Measurements from ENCODE around the gene CCNJL. TPM values are rescaled to one million over a fixed set of nuclear protein-coding genes. Genes with fewer than 3 reads are reported as not detected.

The CCNJL gene
- total RNA-seq, 1 donor from 2014 or later, result 15.7 TPM

GRCh38 chr5:160219356-160219755 lies 93.0 kb downstream of the CCNJL start:
- H3K36me3 ChIP-seq (ENCODE audit: insufficient read depth, low read length), result no peaks in the 10 kb centered on the region
- H3K9ac ChIP-seq (ENCODE audit: low read length), result no peak overlapping the region
- TF ChIP-seq CTCF (IDR thresholded peaks at IDR 0.05; ENCODE audit: insufficient read depth, low read depth, low read length) (no peak), EZH2 (IDR thresholded peaks at IDR 0.05; ENCODE audit: insufficient read depth, low read length) (no peak)
- Mint-ChIP-seq H3K4me1 (ENCODE audit: low read depth, unreplicated experiment) (no peaks in the 10 kb centered on the region), H3K4me3 (ENCODE audit: unreplicated experiment) (no peak overlapping the region), H3K36me3 (ENCODE audit: low read depth, unreplicated experiment) (no peaks in the 10 kb centered on the region), H3K27me3 (ENCODE audit: low read depth, unreplicated experiment) (peaks cover 17% of the 10 kb centered on the region), H3K27ac (ENCODE audit: unreplicated experiment) (no peak overlapping the region), H3K9me3 (ENCODE audit: unreplicated experiment) (no peaks in the 10 kb centered on the region)
- FAIRE-seq, result no peak
- no peaks in the 10 kb centered on the region for H4K20me1 ChIP-seq (ENCODE audit: insufficient read depth, low read length)
- H3K9me3 ChIP-seq (ENCODE audit: insufficient read depth, low read depth, low read length), result no peaks in the 10 kb centered on the region
- no peak overlapping the region for H3K4me2 ChIP-seq (ENCODE audit: low read length)
- no peak for DNase-seq (ENCODE audit: low read depth)
- H3K4me3 ChIP-seq (ENCODE audit: insufficient read depth, low read depth, low read length), result no peak overlapping the region
- no peak overlapping the region for H3K27ac ChIP-seq (ENCODE audit: low read depth, low read length)
- H3K27me3 ChIP-seq (ENCODE audit: insufficient read depth, low read length), result no peaks in the 10 kb centered on the region
- no peaks in the 10 kb centered on the region for H3K79me2 ChIP-seq (ENCODE audit: insufficient read depth, low read length)
- no peaks in the 10 kb centered on the region for H3K4me1 ChIP-seq (ENCODE audit: insufficient read depth, low read length)
- H2AFZ ChIP-seq (ENCODE audit: low read depth, low read length), result no peak overlapping the region

GRCh38 chr5:160213537-160213936 lies 98.8 kb downstream of the CCNJL start:
- FAIRE-seq (no peak), DNase-seq (ENCODE audit: low read depth) (peak; percentile 12)
- Histone ChIP-seq H4K20me1 (ENCODE audit: insufficient read depth, low read length) (no peaks in the 10 kb centered on the region), H3K9me3 (ENCODE audit: insufficient read depth, low read depth, low read length) (no peaks in the 10 kb centered on the region), H3K9ac (ENCODE audit: low read length) (no peak overlapping the region), H2AFZ (ENCODE audit: low read depth, low read length) (no peak overlapping the region), H3K4me1 (ENCODE audit: insufficient read depth, low read length) (no peaks in the 10 kb centered on the region), H3K27me3 (ENCODE audit: insufficient read depth, low read length) (no peaks in the 10 kb centered on the region), H3K79me2 (ENCODE audit: insufficient read depth, low read length) (no peaks in the 10 kb centered on the region), H3K4me2 (ENCODE audit: low read length) (no peak overlapping the region), H3K36me3 (ENCODE audit: insufficient read depth, low read length) (no peaks in the 10 kb centered on the region), H3K4me3 (ENCODE audit: insufficient read depth, low read depth, low read length) (no peak overlapping the region), H3K27ac (ENCODE audit: low read depth, low read length) (no peak overlapping the region)
- no peak overlapping the region for H3K27ac Mint-ChIP-seq (ENCODE audit: unreplicated experiment)
- H3K27me3 Mint-ChIP-seq (ENCODE audit: low read depth, unreplicated experiment), result peaks cover 25% of the 10 kb centered on the region
- no peak for TF ChIP-seq CTCF (IDR thresholded peaks at IDR 0.05; ENCODE audit: insufficient read depth, low read depth, low read length)
- TF ChIP-seq EZH2 (IDR thresholded peaks at IDR 0.05; ENCODE audit: insufficient read depth, low read length), result no peak
- no peaks in the 10 kb centered on the region for H3K4me1 Mint-ChIP-seq (ENCODE audit: low read depth, unreplicated experiment)
- no peaks in the 10 kb centered on the region for H3K36me3 Mint-ChIP-seq (ENCODE audit: low read depth, unreplicated experiment)
- no peak overlapping the region for H3K4me3 Mint-ChIP-seq (ENCODE audit: unreplicated experiment)
- no peaks in the 10 kb centered on the region for H3K9me3 Mint-ChIP-seq (ENCODE audit: unreplicated experiment)

GRCh38 chr5:160211352-160211751 lies 101.0 kb downstream of the CCNJL start:
- H3K4me3 ChIP-seq (ENCODE audit: insufficient read depth, low read depth, low read length), result no peak overlapping the region
- TF ChIP-seq EZH2 (IDR thresholded peaks at IDR 0.05; ENCODE audit: insufficient read depth, low read length), result no peak
- TF ChIP-seq CTCF (IDR thresholded peaks at IDR 0.05; ENCODE audit: insufficient read depth, low read depth, low read length), result no peak
- H2AFZ ChIP-seq (ENCODE audit: low read depth, low read length), result no peak overlapping the region
- no peak overlapping the region for H3K4me2 ChIP-seq (ENCODE audit: low read length)
- H3K27ac ChIP-seq (ENCODE audit: low read depth, low read length), result no peak overlapping the region
- no peak for FAIRE-seq
- Mint-ChIP-seq H3K9me3 (ENCODE audit: unreplicated experiment) (no peaks in the 10 kb centered on the region), H3K27me3 (ENCODE audit: low read depth, unreplicated experiment) (peaks cover 23% of the 10 kb centered on the region), H3K36me3 (ENCODE audit: low read depth, unreplicated experiment) (no peaks in the 10 kb centered on the region), H3K4me3 (ENCODE audit: unreplicated experiment) (no peak overlapping the region), H3K27ac (ENCODE audit: unreplicated experiment) (no peak overlapping the region), H3K4me1 (ENCODE audit: low read depth, unreplicated experiment) (no peaks in the 10 kb centered on the region)
- no peak overlapping the region for H3K9ac ChIP-seq (ENCODE audit: low read length)
- no peaks in the 10 kb centered on the region for H3K9me3 ChIP-seq (ENCODE audit: insufficient read depth, low read depth, low read length)
- H3K27me3 ChIP-seq (ENCODE audit: insufficient read depth, low read length), result no peaks in the 10 kb centered on the region
- no peaks in the 10 kb centered on the region for H3K4me1 ChIP-seq (ENCODE audit: insufficient read depth, low read length)
- H3K79me2 ChIP-seq (ENCODE audit: insufficient read depth, low read length), result no peaks in the 10 kb centered on the region
- H3K36me3 ChIP-seq (ENCODE audit: insufficient read depth, low read length), result no peaks in the 10 kb centered on the region
- H4K20me1 ChIP-seq (ENCODE audit: insufficient read depth, low read length), result no peaks in the 10 kb centered on the region
- no peak for DNase-seq (ENCODE audit: low read depth)
